ENCODE data around the gene SF3B5. TPM values are rescaled to one million over a fixed set of nuclear protein-coding genes. Genes with fewer than 3 reads are reported as not detected.
"Not testable (repeated sequence)": the region's sequence is repeated elsewhere in the genome, so short reads cannot be mapped to it uniquely, and the experiment has no call there.

Gene SF3B5
- total RNA-seq, 1 donor from 2014 or later: 170 TPM

DNA sequence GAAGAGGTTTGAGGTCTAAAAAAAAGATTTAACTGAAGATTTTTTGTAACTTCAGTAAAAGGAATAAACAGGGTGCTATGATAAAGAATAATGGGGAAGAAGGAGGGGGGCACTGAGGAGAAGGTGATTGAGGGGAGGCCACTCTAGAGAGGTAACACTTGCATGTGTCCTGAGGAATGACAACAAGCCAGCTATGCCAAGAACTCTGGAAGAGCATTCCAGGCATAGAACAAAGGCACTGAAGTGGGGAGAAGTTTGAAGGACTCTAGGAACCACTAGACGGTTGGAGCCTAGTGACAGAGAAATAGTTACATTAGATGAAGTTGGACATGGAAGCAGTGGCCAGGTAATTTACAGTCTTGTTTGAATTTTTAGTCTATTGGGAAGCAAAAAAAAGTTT lies 10.8 kb upstream of the SF3B5 start:
- intact Hi-C loops (cut with micrococcal nuclease): loop anchor here (10.0 kb wide), 2 partner anchors 829 to 919 kb away; no protein-coding TSS in a partner anchor

DNA sequence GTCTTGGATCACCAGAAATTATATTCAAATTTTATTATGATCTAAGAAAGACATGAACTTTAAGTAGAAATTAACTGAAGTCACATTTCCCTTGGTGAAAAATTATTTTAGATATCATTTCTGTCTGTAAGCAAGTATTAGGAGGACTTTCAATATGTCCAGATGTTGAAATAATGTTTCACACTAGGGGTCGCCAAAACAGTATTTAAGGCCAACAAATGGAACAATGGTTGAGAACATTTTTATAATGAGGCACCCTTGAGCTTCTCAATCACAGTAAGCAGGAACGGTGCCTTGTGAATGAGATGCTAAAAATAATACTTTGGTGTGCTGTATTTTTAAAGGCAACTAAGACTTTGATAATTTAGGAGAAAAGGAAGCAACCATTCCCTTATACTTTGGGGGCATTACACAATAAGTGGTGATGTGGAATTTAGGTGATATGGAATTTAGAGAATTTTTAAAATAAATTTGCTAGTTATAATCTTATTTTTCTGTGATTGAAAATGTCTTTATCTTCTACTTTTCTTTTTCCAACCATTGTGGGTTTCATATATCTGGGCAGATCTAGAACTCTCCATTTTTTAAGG lies 9.6 kb upstream of the SF3B5 start:
- intact Hi-C loops (cut with micrococcal nuclease): loop anchor here (1.0 to 10.0 kb wide), 5 partner anchors 46 to 920 kb away; partner anchors contain the start of gene STX11

DNA sequence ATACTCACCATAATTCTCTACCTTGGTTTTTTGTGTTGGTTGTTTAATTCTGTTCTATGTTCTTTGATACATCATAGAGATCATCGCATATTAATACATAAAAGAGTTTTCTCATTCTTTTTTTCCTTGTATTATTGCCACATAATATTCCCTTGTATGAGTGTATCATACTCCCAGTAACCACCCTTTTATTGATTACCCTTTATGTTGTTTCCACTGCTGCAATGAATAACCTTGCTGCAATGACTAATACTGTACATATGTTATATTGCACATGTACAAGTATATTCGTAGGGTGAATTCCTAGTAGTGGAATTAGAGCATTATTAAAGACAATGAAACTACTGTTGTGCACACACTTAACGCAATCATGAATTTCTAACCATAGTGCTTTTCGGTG lies 9.1 kb upstream of the SF3B5 start:
- intact Hi-C loops (cut with micrococcal nuclease): loop anchor here (2.0 to 10.0 kb wide), 3 partner anchors 46 to 920 kb away; partner anchors contain the start of gene STX11

DNA sequence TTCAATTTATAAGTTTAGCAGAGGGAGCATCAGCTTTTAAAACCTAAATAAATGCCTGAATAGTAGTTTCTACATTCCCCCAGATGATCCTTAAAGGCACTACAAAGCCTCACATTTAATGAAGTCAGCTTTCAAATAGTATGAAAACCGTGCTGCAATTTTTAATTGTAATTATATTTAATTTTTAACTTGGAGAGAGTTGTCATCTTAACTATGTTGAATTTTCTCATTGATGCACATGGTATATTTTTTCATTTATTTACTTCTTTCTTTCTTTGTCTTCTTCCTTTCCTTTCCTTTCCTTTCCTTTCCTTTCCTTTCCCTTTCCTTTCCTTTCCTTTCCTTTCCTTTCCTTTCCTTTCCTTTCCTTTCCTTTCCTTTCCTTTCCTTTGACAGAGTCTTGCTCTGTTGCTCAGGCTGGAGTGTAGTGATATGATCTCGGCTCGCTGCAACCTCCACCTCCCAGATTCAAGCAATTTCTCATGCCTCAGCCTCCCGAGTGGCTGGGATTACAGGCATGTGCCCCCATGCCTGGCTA lies 7.7 kb upstream of the SF3B5 start:
- intact Hi-C loops (cut with micrococcal nuclease): loop anchor here (10.0 kb wide), 2 partner anchors 832 to 922 kb away; no protein-coding TSS in a partner anchor

DNA sequence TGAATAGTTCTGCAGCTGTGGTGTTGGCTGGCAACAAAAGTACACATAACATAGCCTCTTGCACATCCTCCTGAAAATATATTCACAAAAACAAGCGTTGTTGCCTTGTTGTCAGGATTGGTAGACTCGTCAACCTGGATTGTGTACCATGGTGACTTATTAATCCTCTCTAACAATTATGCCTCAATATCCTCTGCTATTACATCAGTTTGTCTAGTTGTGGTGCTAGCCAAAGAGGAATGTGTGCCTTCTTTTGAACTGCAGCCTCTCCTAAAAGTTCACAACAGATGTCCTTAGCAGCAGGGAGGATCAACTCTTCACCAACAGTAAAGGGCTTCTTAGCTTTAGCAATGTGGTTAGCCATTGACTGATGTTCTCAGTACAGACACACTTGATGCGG lies 3.6 kb upstream of the SF3B5 start:
- intact Hi-C loops (cut with micrococcal nuclease): loop anchor here (5.0 to 10.0 kb wide), 6 partner anchors 463 to 1952 kb away; partner anchors contain the start of genes EPM2A, FBXO30, HIVEP2 and NMBR

DNA sequence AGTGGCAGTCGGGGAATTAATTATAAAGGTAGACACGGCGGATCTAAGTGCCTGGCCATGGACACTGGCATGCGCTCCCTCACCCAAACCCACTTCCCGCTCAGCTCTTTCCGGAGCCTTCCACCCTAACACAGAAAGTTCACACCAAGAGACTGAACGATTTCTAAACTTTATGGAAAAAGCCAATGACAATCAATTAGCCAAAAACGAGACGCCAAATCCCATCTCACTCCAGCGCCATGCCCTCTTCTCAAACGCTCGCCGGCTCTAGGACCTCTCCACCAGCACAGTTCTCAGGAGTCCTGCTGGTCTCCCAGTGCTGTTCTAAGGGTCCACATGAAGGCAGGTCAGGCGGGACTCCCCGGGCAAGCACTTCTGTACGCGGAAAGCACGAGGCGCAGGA lies 641 bp downstream of the SF3B5 start:
- intact Hi-C loops (cut with micrococcal nuclease): loop anchor here (1.0 to 10.0 kb wide), 18 partner anchors 30 to 1947 kb away; partner anchors contain the start of genes ADAT2, EPM2A, FBXO30 and HIVEP2

DNA sequence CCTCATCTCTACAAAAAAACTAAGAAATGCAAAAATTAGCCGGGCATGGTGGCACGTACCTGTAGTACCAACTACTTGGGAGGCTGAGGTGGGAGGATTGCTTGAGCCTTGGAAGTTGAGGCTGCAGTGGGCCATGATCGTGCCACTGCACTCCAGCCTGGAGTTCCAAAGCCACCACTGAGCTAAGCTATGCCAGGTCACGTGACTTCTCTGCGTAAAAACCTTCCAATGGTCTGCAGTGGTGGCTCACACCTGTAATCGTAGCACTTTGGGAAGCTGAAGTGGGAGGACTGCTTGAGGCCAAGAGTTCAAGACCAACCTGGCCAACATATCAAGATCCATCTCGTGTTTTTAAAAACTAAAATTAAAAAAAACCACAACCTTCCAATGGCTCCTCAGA lies 1.7 kb downstream of the SF3B5 start:
- intact Hi-C loops (cut with micrococcal nuclease): loop anchor here (2.0 to 10.0 kb wide), 6 partner anchors 39 to 1721 kb away; partner anchors contain the start of genes EPM2A, FBXO30 and UTRN

DNA sequence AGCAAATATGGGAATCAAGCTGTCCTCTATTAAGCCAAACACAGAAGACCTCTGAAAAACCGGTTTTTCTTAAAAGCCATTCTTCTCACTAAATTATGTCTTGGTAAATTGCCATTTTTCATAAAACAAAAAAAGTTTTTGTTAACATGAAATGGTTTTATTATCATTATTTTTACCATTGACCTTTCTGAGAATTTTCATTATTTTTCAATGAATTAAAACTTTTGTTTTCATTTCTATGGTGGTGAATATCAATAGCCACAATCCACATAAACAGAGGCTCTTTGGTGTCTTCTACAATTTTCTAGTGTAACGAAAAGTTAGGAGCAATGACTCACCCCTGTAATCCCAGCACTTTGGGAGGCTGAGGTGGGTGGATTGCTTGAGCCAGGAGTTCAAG lies 2.1 kb downstream of the SF3B5 start:
- intact Hi-C loops (cut with micrococcal nuclease): loop anchor here (5.0 to 10.0 kb wide), 3 partner anchors 516 to 1722 kb away; partner anchors contain the start of genes EPM2A and FBXO30

GRCh38 chr6:144090384-144090783 lies 5.0 kb downstream of the SF3B5 start:
- intact Hi-C loops (cut with micrococcal nuclease): loop anchor here (1.0 to 10.0 kb wide), 4 partner anchors 148 to 1724 kb away; partner anchors contain the start of genes EPM2A and FBXO30

DNA sequence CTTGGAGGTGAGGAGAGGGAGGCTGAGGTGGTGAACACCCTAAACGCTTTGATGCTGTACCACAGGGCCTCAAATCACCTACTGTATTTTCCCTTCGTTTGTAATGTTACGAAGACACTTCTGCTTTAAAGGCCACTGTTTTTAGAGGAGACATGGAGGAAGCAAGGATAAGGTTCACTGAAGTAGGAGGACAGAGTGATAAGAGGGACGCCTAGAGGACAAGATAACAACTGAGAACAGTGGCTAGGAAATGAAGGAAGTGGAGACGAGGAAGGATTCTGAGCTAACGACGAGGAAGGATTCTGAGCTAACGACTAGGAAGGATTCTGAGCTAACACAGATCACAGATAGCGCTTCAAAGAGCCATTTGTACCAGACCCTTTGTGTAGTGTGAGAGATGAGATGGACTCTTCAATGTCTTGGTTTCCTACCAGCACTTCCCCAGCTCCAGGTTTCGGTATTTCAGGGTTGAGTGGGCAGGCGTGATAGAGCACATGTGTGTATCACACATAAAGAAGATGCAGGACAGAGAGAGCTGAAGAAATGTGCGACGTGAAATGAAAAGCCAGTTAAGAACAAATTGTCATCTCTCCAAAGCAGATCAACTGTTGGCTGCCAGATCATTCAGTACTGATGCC lies 7.5 kb downstream of the SF3B5 start:
- intact Hi-C loops (cut with micrococcal nuclease): no loop called here

- intact Hi-C loops (cut with micrococcal nuclease): no loop called here
These were observed 8.4 kb downstream of the SF3B5 start for GRCh38 chr6:144086959-144087358.

- intact Hi-C loops (cut with micrococcal nuclease): no loop called here
These were observed 12.2 kb downstream of the SF3B5 start for GRCh38 chr6:144083172-144083571.

DNA sequence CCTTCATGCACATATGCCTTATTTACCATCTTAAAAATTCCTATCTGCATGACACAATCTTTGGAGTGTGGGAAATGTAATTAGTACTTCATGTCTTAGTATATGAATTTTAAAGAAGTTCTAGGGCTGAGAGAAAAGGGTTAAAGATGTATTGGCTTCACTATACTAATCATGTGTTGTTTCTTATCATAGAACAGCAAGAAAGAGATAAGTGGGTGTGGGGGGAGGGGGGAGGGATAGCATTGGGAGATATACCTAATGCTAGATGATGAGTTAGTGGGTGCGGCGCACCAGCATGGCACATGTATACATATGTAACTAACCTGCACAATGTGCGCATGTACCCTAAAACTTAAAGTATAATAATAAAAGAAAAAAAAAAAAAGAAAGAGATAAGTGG lies 13.0 kb downstream of the SF3B5 start:
- intact Hi-C loops (cut with micrococcal nuclease): not testable (repeated sequence)

DNA sequence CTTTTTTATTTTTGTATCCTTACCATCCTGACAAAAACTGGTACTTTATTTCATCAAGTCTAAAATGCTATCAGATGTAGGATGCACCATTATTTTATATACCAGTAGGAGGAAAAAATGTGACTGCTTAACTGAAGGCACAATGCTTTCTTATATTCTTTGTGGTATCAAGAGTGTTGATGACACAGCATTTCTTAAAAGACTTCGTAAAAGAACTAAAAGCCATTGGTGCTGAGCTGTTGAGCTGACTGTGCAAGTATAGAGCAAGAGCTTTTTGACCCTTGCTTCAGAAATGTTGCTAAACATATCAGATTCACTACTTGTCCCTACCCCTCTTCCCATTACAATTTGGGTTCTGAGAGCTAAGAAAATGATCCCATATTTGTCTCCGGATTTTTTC lies 17.5 kb downstream of the SF3B5 start:
- intact Hi-C loops (cut with micrococcal nuclease): no loop called here

DNA sequence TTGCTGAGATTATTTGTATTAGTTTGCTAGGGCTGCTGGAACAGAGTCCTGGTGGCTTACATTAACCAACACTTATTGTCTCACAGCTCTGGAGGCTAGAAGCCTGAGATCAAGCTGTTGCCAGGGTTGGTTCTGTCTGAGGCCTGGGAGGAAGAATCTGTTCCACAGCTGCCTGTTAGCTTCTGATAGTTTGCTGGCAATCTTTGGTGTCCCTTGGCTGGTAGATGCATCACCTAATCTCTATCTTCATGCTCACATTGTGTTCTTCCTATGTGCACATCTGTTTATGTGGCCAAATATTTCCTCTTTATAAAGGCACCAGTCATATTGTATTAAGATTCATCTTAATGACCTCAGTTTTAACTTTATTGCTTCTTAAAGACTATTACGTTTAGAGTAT lies 19.5 kb downstream of the SF3B5 start:
- intact Hi-C loops (cut with micrococcal nuclease): no loop called here

DNA sequence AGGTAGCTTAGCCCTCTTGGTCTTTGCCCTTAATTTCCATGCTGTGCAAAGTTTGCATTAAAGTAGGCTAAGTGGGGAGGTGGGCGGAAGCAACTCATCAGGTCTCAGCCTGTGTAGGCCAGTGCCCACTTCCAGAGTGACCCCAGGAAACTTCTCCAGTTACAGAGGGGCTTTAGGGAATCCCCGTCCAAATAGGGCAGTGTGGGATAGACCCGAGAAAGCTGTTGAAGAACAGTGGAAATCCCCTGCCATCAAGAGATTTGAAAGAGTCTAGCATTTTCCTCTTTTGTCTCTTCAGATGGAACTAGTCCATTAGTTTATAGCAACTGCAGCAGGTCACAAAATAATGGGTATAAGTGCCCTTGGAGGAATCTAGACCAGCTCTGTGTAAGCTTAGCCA lies 20.2 kb downstream of the SF3B5 start:
- intact Hi-C loops (cut with micrococcal nuclease): no loop called here

GRCh38 chr6:144073024-144073423 lies 22.3 kb downstream of the SF3B5 start:
- intact Hi-C loops (cut with micrococcal nuclease): no loop called here

- intact Hi-C loops (cut with micrococcal nuclease): loop anchor here (10.0 kb wide), 3 partner anchors 1125 to 1745 kb away; partner anchors contain the start of genes FBXO30 and HIVEP2
These were observed 25.9 kb downstream of the SF3B5 start for GRCh38 chr6:144069506-144069905.

- intact Hi-C loops (cut with micrococcal nuclease): loop anchor here (10.0 kb wide), 3 partner anchors 1124 to 1746 kb away; partner anchors contain the start of genes FBXO30 and HIVEP2
These were observed 26.6 kb downstream of the SF3B5 start for GRCh38 chr6:144068794-144069193.

GRCh38 chr6:144066741-144067484 lies 28.5 kb downstream of the SF3B5 start:
- intact Hi-C loops (cut with micrococcal nuclease): loop anchor here (10.0 kb wide), 3 partner anchors 1122 to 1748 kb away; partner anchors contain the start of genes FBXO30 and HIVEP2

GRCh38 chr6:144066255-144066654 lies 29.1 kb downstream of the SF3B5 start:
- intact Hi-C loops (cut with micrococcal nuclease): loop anchor here (10.0 kb wide), 3 partner anchors 1121 to 1749 kb away; partner anchors contain the start of genes FBXO30 and HIVEP2
